GM20000 (cell line): ENCODE measurements around the gene PLA2G15.

ENCODE experiments used
- DNase-seq: peaks from one replicate; pipeline ENCODE4 v3.0.0; 2012; ENCODE audit warnings: low spot score
- CTCF ChIP-seq: IDR thresholded peaks from 2 replicates; pipeline ENCODE4 v1.5.1; 2012; ENCODE audit warnings: mild to moderate bottlenecking, control low read depth; ENCODE audit errors: extremely low read depth, missing control alignments

PLA2G15 gene

GRCh38 chr16:68247400-68247799, 2.2 kb downstream of the PLA2G15 start:
- no peak for DNase-seq
- TF ChIP-seq CTCF = no peak

DNA sequence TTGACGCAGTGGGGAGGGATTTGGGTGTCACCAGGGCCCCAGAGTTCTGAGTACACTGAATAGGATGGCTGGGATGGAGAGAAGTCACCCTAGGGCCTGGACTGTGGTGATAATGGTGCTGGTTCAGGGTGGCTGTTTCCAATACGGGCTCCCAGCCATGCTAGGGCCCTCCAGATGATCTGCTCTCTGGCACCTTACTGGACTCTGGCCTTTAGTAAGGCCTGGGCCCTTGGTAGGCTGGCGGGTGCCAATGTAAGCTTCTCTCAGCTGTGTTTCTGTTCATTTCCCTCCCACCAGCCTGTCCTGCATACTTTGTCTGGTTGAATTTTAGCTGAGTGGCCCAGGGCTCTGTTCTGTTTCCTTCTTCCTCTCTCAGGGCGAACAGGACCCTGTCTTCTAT, 2.8 kb downstream of the PLA2G15 start:
- TF ChIP-seq CTCF = no peak
- no peak for DNase-seq

DNA sequence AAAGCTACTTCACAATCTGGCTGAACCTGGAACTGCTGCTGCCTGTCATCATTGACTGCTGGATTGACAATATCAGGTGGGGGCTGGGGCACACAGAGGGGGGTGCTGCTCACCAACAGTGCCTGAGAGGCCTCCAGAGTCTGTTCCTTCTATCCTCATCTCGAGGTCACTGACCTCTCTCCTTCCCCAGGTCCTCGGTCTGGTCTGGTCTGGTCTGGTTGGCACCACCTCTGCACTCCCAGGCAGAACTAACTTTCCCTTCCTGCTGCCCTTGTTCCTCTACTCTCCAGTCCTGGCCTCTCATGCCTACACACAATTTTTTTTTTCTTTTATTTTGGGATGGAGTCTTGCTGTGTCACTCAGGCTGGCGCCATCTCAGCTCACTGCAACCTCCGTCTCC, 4.2 kb downstream of the PLA2G15 start:
- no peak for TF ChIP-seq CTCF
- no peak for DNase-seq

DNA sequence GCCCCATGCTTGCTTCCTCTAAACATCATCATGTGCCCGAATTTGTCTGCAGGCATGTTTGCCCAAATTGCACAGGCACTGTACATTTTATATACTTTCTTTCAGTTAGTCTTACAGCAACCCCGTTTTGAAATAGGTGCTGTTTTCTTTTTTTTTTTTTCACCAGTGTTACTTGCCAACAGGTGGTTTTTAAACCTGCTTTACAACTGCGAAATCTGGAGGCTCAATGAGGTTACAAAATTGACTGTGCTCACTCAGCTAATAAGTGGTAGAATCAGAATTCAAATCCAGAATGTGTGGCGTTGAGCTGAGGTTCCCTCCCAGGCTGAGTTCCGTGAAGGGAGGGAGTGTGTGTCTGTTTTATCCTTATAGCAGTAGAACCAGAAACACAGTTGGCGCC, 5.8 kb downstream of the PLA2G15 start:
- DNase-seq = no peak
- no peak for TF ChIP-seq CTCF

DNA sequence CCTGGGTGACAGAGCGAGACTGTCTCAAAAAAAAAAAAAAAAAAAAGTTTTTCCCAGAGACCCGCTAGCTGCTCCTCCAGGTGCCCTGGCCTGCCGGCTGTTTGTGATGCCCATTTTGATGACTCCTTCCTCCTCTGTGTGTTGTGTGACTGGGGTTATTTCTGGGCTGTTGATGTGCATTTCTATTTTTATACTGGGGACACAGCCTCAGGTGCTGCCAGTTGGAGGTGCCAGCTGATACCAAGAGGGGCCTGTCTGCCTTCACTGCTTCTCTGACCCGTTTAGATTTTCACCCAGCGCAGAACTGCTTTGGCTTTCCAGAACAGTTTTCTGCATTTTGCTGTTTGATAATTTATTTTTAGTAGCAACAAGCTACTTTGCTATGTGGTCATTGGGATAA, 6.7 kb downstream of the PLA2G15 start:
- TF ChIP-seq CTCF = no peak
- DNase-seq = no peak

GRCh38 chr16:68252383-68252782, 7.2 kb downstream of the PLA2G15 start:
- no peak for DNase-seq

DNA sequence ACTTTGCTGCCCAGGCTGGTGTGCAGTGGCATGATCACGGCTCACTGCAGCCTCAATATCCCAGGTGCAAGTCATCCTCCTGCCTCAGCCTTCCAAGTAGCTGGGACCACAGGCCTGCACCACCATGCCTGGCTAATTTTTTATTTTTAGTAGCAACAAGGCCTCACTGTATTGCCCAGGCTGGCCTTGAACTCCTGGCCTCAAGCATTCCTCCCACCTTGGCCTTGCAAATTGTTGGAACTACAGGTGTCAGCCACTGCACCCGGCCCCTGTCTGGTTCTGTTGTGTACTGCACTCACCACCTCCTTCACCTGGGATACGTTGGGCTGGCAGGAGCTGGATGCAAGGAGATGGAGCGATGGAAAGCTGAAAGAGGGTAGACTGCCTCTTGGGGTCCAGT, 8.5 kb downstream of the PLA2G15 start:
- DNase-seq = no peak
- no peak for TF ChIP-seq CTCF

More at GRCh38 chr16:68252383-68252782, 7.2 kb downstream of the PLA2G15 start:
- TF ChIP-seq CTCF = no peak
